Measurements from ENCODE around the gene SH2D3A.

DNA sequence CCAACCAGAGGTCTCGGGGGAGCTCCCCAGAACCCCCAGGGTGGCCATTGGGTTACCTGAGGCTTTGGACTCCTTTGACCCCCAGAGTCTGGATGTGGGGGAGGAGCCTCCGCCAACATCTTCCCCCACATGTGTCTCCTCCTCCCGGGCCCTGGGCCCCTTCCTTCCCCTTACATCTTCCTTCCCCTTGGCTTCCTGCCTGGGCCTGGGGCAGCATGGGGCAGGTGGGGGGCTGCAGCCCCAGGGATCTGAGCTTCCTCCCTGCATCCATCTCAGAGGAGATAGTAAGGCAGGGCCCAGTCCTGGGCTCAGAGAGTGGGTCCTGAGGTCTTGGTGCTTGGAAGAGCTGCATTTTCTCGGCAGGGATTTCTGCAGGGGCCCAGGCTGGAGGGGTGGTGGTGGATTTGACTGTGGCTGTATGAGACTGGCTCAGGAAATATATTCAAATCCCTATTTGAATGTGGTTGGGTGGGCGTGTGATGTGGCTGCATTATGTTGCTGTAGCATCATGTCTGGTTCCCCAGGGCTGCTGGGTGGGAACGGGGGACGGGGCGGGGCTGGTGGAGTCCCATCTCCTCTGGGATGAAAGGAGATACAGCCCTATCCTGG lies 6.2 kb upstream of the SH2D3A start:
- no peak for TF ChIP-seq CTCF (conservative IDR thresholded peaks at IDR 0.05; ENCODE audit: low read depth in 2 of 2)
- TF ChIP-seq, protein P1, sequence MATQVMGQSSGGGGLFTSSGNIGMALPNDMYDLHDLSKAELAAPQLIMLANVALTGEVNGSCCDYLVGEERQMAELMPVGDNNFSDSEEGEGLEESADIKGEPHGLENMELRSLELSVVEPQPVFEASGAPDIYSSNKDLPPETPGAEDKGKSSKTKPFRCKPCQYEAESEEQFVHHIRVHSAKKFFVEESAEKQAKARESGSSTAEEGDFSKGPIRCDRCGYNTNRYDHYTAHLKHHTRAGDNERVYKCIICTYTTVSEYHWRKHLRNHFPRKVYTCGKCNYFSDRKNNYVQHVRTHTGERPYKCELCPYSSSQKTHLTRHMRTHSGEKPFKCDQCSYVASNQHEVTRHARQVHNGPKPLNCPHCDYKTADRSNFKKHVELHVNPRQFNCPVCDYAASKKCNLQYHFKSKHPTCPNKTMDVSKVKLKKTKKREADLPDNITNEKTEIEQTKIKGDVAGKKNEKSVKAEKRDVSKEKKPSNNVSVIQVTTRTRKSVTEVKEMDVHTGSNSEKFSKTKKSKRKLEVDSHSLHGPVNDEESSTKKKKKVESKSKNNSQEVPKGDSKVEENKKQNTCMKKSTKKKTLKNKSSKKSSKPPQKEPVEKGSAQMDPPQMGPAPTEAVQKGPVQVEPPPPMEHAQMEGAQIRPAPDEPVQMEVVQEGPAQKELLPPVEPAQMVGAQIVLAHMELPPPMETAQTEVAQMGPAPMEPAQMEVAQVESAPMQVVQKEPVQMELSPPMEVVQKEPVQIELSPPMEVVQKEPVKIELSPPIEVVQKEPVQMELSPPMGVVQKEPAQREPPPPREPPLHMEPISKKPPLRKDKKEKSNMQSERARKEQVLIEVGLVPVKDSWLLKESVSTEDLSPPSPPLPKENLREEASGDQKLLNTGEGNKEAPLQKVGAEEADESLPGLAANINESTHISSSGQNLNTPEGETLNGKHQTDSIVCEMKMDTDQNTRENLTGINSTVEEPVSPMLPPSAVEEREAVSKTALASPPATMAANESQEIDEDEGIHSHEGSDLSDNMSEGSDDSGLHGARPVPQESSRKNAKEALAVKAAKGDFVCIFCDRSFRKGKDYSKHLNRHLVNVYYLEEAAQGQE (IDR thresholded peaks at IDR 0.05; ENCODE audit: unreplicated experiment), result no peak
- no peak for TF ChIP-seq JUNB (IDR thresholded peaks at IDR 0.05; ENCODE audit: unreplicated experiment)
- TF ChIP-seq CREB1 (CRISPR knock-in tag; IDR thresholded peaks at IDR 0.05; ENCODE audit: low read depth), result no peak
- no peak for TF ChIP-seq EZH2 (IDR thresholded peaks at IDR 0.05; ENCODE audit: low read depth, unreplicated experiment)
- TF ChIP-seq EZH2phosphoT487 (IDR thresholded peaks at IDR 0.05; ENCODE audit: unreplicated experiment), result no peak

Measured in GM23338 (cell line).